GM19395 (cell line): ENCODE results near the gene TRAPPC8.
"Not testable (repeated sequence)": the region's sequence is repeated elsewhere in the genome, so short reads cannot be mapped to it uniquely, and the experiment has no call there.

Source experiments
- ATAC-seq: cut with Tn5 transposase; IDR thresholded peaks from one replicate; pipeline ENCODE4 v1.9.1; 2021; ENCODE audit warnings: mild to moderate bottlenecking, moderate library complexity; ENCODE audit not compliant: unreplicated experiment

The TRAPPC8 gene

GRCh38 chr18:31946305-31947046 lies 3.5 kb upstream of the TRAPPC8 start:
- no peak for ATAC-seq

DNA sequence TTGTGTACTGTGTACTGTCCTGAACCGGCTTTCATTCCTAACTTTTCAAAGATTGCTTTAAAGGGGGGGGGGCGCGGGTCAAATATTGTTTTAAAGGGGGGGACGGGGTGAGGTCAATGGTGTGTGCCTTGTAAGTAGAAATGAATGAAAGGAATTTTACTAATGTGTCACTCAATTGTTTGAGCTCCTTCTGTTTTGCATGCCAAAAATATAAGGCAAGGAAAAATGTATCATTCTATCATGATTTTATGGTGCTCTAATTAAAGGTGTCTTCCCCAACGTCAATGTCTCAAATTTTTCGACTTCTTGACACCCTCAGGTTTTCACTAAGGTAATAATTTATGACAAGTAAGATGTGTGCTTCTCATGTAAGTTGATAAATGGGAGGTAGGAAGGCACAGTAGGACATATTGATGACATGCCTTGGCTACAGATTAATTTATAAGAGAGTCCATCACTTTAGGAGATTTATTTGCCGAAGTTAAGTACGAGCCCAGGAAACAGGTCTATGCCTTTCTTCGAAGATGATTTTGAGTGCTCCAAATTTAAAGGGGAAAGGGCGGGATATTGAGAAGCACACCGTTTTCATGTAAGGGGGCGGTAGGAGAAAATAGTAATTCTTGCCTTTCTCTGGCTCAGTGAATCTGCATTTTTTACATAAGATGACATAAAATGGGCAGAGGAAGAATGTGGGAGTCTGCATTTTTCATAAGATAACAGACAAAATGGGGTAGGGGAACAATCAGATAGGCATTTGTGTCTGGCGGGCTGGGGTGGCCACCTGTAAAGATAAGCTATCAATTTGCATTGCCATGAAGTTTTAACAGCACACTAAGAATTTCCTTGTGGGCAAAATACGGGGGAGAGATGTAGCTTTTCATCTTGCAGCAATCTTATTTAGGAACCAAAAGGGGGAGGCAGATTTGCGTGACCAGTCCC lies 1.2 kb upstream of the TRAPPC8 start:
- ATAC-seq, result no peak

DNA sequence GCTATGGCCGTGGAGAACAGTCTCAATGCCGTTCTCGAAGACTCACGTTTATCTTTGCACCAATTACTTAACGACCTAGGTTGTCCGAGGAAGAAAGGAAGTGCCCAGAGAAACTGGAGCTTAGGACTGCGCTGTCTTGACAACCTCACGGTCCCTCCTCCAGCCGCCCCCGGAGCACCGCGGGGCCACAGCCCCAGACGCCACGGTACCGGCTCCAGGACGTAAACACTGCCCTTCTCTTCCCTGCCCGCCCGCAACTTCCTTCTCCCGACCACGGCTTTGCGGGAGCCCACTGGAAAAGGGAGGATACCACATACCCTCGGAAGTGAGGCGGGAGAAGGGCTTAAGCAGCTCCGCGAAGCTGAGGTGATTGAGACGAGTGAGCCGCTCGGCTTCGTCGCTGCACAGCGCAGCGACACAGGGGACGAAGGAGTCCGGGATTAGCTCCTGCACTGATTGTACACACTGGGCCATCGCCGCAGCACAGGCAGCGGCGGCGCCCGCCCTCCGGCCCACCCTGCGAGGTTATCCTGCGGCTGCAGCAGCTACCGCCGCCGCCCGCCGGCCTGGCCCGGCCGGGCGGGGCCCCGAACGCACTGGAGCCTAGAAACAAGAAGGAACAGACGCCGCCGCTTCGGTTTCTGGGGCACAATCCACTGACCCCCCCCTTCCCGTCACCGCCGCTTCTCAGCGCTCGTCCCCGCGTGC lies 483 bp downstream of the TRAPPC8 start:
- ATAC-seq, result peak; percentile 42

- no peak for ATAC-seq
These were observed 1.7 kb downstream of the TRAPPC8 start for GRCh38 chr18:31941010-31941809.

DNA sequence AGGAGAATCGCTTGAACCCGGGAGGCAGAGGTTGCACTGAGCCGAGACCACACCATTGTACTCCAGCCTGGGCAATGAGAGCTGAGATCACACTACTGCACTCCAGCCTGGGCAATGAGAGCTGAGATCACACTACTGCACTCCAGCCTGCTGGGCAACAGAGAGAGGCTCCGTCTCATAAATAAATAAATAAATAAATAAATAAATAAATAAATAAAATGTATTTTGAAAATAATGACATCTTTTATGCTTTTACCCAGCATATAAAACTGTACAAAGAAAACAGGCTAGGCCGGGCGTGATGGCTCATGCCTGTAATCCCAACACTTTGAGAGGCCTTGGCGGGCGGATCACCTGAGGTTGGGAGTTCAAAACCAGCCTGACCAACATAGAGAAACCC lies 8.2 kb downstream of the TRAPPC8 start:
- not testable (repeated sequence) for ATAC-seq

DNA sequence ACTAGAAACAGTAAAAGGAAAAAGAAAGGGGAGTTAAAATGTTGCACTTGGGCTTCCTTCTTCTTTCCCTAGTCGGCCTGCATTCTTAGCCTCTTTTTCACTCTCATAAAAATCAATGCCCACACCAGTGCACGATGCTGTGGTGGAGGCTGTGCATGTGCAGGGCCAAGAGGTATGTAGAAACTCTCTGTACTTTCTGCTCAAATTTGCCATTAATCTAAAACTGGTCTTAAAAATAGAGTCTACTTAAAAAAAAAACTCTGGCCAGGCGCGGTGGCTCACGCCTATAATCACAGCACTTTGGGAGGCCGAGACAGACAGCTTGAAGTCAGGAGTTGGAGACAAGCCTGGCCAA lies 11.1 kb downstream of the TRAPPC8 start:
- no peak for ATAC-seq

DNA sequence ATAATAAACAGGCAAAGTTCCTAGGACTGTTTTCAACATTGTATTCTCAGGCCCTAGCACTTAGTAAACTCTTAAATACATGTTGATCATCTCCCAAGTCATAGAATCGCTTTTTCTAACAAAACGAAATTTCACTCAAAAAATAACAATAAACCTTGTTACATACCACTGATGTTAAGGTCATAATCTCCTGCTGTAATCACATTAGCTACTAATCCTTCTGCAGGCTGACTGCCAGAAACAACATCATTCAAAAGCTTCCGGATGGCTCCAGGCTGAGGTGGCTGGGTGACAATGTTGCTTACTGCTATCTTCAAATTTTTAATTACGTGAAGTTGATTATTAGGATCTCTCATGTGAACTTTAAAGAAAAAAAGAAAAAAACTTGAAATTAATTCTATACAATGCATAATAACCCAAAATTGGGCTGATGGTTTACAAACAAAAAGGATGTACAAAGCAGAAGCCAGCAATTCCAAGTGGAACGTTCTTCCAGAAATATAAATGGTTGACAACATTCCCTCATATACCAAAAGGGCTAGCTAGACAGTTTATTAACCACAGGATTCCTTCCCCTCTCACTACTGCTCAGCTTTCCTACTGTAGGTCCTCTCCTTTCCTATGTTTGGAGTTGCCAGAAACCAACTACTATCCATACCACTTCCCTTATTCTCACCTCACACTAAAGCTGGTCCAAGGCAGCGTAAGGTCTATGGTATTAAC lies 11.6 kb downstream of the TRAPPC8 start:
- ATAC-seq, result no peak

DNA sequence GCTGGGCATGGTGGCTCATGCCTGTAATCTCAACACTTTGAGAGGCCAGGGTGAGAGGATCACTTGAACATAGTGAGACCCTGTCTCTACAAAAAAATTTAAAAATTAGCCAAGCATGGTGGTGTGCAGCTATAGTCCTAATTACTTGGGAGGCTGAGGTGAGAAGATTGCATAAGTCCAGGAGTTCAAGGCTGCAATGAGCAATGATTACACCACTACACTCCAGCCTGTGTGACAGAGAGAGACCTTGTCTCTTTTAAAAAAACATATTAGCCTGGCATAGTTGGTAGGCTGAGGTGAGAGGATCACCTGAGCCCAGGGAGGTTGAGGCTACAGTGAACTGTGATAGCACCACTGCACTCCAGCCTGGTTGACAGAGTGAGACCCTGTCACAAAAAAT lies 13.7 kb downstream of the TRAPPC8 start:
- no peak for ATAC-seq

GRCh38 chr18:31926988-31927387 lies 15.9 kb downstream of the TRAPPC8 start:
- ATAC-seq, result not testable (repeated sequence)

GRCh38 chr18:31920277-31920676 lies 22.7 kb downstream of the TRAPPC8 start:
- ATAC-seq, result no peak

DNA sequence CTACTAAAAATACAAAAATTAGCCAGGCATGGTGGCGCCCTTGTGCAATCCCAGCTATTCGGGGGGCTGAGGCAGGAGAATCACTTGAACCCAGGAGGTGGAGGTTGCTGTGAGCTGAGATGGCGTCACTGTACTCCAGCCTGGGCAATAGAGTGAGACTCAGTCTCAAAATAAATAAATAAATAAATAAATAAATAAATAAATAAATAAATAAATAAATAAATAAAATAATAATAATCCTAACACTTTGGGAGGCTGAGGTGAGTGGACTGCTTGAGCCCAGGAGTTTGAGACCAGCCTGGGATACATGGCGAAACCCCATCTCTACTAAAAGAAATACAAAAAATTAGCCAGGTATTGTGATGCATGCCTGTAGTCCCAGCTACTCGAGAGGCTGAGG lies 23.6 kb downstream of the TRAPPC8 start:
- not testable (repeated sequence) for ATAC-seq

DNA sequence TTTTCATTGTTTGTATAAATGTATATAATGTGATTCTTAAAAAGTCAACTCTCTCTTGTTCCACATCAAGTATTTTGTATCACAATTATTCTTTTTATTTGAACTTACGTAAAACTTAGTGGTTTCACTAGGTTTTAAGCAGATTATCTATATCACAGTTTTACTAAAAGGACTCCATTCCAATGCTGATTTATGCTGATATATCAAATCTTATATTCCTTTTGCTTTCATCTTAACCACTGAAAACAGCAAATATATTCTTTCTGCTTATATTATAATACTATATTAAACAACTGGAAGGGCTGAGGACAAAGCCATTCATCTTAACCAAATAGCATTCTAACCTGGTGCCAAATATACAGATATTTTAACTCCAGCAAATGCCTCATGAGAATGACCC lies 24.2 kb downstream of the TRAPPC8 start:
- no peak for ATAC-seq

- ATAC-seq, result no peak
These were observed 41.9 kb downstream of the TRAPPC8 start for GRCh38 chr18:31901063-31901462.

- not testable (repeated sequence) for ATAC-seq
These were observed 43.2 kb downstream of the TRAPPC8 start for GRCh38 chr18:31899771-31900170.

DNA sequence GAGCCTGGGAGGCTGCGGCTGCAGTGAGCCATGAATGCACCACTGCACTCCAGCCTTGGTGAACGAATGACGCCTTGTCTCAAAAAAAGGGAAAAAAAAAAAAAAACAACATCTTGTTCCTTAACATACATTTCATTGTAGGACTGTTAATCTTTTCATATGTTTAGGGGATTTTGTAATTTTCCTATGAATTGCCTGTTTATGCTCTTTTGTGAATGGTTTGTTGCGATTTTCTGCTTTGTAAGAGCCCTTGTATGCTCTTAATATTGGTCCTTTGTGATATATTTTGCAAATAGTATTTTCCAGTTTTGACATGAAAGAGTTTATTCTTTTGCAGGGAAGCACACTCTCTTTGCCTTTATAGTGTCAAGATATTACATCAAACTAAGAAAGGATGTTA lies 50.0 kb downstream of the TRAPPC8 start:
- ATAC-seq, result no peak

DNA sequence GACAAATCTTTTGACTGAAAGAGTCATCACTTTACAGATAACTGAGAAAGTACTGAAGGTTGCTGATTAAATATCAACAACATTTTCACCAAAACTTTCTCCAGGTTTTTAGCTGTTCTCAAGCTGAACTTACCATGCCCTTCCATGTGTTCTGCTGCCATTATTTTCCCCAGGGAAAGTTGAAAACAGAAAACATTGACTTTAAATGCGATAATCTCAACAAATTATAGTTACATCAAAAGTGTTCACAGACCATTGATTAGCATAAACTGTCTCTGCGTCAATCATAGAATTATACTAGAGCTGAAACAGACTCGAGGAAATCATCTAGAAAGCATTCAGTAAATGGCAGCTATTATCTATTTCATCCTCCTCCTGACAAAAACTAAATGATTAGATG lies 51.4 kb downstream of the TRAPPC8 start:
- no peak for ATAC-seq

DNA sequence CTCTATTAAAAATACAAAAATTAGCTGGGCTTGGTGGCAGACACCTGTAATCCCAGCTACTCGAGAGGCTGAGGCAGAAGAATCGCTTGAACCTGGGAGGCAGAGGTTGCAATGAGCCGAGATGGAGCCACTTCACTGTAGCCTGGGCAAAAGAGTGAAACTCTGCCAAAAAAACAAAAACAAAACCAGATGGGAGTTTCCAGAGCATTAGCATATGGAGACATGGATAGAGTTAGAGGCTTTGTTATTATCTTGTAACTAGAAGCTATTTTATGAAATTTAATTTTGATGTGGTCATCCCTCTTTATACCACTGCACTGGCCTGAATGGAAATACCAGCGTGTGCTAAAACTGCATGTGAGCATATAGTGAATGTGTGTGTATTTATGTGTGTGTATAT lies 58.9 kb downstream of the TRAPPC8 start:
- ATAC-seq, result no peak

DNA sequence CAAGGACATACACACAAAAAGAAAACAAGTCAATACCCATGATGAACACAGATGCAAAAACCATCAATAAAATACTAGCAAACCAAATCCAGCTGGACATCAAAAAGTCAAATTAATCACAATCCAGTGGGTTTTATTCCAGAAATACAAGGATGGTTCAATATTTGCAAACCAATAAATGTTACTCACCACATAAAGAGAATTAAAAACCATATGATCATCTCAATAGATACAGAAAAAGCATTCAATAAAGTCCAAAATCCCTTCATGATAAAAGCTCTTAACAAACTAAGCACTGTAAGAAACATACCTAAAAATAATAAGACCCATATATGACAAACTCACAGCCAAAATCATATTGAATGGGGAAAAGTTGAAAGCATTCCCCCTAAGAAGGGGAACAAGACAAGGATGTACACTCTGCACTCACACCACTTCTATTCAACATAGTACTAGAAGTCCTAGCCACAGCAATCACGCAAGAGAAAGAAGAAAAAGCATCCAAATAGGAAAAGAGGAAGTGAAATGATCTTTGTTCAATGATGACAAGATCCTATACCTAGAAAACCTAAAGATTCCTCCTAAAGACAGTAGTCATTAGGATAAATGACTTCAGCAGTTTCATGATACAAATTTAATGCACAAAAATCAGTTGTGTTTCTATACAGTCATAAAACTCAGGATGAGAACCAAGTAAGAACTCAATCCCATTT lies 62.6 kb downstream of the TRAPPC8 start:
- ATAC-seq, result no peak

DNA sequence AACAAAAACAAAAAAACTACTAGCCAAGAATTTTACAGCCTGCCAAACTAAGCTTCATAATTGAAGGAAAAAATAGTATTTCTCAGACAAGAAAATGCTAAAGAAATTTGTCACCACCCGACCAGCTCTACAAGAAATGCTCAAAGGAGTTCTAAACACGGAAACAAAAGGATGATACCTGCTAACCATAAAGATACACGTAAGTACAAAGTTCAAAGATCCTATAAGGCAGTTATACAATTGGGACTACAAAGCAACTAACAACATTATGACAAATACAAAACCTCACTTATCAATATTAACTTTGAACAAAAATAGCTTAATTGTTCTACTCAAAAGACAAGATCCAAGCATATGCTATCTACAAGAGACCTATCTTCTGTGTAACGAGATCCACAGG lies 64.6 kb downstream of the TRAPPC8 start:
- ATAC-seq, result no peak
